ENCODE data around the gene LRBA.
"Not testable (repeated sequence)": the region's sequence is repeated elsewhere in the genome, so short reads cannot be mapped to it uniquely, and the experiment has no call there.

The LRBA gene

DNA sequence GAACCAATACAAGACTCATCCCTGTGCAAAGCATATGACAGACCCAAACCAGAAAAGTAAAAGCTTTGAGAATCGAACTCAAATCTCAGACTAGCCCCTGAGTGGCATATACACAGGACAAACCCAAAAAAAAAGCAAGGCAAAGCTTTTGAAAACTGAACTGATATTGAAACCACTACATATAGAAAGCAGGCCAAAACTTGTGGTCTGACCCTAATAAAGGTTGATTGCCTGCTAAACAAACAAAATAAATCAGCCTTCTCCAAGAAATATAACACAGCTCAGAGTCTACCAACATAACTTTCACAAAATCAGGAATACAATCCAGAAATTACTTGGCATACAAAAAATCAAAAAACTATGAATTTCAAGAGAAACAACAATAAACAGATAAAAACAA, 40.3 kb downstream of the LRBA start:
- no peak for DNase-seq (ENCODE audit: low spot score)

DNA sequence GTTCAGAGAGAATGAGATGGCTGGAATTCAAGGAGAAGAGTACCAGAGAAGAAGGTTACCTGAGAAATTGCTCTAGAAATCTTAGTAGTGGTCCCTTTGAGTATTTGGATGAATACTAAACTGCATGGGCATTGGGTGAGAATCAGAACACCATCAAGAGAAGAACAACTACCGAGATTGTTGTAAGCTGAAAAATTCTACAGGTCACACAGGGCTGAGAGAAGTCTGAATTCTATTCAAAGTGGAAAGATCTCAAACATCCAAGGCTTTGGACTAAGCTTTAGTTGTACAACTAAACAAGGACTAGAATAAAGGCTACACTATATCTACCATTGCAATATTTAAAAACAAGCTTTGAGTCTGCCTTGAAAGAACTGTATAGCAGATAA, 40.8 kb downstream of the LRBA start:
- no peak for DNase-seq (ENCODE audit: low spot score)

DNA sequence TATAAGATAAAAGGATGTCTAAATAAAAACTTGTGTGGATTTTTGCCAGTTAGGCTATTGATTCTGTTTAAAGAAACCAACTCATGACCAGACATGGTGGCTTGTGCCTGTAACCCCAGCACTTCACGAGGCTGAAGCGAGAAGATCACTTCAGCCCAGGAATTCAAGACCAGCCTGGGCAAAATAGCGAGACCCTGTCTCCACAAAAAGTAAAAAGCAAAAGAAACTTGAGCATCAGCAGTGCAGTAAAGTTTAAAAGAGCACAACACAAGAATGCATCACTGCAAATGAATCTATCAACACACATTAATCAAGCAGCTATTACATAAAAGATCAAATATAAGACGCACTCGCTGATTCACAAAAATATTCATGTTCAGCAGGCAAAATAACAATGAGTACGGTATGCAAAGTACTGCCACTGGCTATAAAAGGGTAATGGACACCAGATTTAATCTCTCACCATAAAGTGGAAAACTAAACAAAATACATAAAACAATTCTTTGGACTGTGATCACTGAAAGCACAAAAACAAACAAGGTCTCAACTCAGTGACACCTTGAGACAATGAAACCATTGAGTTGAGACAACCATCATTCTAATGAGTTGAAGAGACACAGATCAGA, 41.3 kb downstream of the LRBA start:
- no peak for DNase-seq (ENCODE audit: low spot score)

DNA sequence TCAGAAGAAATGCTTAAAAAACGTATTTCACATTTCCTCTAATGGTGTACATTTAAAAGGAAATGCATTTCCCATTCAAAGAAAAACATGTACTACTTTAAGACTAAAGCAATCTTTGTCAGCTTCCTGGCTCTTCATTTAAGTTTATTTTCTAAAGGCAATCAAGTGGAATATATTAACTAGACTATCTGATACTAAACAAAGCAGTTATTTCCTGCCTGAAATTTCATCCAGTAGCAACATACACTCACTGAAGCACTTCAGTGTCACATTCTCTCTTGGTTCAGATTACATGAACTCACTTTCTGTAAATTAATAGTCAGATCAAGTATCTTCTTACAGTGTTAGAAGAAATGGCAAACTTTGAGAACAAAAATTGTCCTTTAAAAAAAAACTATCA, 42.5 kb downstream of the LRBA start:
- DNase-seq (ENCODE audit: low spot score) = no peak

DNA sequence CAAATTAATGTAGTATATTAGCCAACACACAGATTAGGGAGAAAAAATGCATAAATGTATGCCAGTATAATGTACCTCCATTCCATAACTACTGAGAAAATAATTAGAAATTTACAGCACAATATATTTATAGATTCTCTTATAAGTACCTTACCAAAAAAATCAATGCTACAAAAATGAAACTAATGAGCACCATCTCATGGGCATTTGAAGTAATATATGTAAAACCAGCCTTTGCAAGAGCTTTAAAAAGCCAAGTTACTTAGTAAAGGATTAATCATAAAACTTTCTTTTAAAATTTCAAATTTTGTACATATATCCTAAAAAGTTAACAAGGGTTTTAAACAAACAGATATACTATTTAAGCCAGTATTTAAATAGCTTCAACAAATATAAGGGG, 43.2 kb downstream of the LRBA start:
- DNase-seq (ENCODE audit: low spot score) = no peak

DNA sequence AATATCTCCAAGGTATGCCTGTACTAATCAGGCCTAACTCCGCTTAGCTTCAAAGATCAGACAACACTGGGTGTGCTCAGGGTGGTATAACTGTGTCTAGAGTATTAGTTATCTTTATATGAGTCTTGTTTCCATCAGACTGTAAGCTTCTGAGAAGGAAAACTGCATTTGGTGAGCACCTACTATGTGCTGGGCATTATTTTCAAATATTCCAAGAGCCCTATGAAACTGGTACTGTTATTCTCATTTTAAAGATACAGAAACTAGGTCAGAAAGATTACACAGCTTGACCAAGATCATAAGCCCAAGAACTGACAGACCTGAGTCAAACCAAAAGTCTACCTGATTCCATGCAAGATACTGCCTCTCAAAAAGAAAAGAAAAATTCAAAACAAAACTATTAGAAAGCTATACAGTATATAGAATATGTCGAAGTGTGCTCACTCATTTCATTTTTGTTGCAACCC, 44.4 kb downstream of the LRBA start:
- DNase-seq (ENCODE audit: low spot score) = no peak

DNA sequence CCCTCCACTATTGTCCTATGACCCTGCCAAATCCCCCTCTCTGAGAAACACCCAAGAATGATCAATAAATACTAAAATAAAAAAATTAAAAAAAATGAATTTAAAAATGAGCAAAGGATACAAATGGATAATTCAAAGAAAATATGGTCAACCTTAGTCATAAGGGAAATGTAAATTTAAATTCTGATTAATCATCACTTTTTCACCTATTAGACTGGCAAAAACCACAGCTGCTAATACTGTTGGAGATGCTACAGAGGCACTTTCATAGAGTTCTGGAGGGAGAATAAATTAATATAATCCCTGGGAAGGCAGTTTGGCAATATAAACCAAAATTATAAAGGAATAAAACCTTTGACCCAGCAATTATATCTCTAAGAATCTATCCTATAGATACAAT, 50.3 kb downstream of the LRBA start:
- no peak for DNase-seq (ENCODE audit: low spot score)

DNA sequence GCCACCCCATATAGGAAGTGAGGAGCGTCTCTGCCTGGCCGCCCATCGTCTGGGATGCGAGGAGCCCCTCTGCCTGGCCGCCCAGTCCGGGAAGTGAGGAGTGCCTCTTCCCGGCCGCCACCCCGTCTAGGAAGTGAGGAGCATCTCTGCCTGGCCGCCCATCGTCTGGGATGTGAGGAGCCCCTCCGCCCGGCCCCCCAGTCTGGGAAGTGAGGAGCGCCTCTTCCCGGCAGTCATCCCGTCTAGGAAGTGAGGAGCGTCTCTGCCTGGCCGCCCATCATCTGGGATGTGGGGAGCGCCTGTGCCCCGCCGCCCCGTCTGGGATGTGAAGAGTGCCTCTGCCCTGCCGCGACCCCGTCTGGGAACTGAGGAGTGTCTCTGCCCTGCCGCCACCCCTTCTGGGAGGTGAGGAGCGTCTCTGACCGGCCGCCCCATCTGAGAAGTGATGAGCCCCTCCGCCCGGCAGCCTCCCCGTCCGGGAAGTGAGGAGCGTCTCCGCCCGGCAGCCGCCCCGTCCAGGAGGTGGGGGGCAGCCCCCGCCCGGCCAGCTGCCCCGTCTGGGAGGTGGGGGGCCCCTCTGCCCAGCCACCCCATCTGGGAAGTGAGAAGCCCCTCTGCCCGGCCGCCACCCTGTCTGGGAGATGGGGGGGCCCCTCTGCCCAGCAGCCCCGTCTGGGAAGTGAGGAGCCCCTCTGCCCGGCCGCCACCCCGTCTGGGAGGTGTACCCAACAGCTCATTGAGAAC, 51.3 kb downstream of the LRBA start:
- DNase-seq (ENCODE audit: low spot score) = not testable (repeated sequence)

DNA sequence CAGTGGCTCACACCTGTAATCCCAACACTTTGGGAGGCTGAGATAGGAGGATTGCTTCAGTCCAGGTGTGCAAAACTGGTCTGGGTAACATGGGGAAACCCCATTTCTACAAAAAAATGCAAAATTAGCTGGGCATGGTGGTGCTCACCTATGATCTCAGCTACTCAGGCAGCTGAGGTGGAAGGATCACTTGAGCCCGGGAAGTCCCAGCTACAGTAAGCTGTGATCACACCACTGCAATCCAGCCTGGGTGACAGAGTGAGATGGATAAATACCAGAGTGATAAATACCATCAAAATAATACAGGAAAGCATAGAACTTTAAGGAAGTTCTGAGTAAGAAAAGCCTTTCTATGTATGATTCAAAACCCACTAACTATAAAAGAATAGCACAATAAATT, 52.8 kb downstream of the LRBA start:
- no peak for DNase-seq (ENCODE audit: low spot score)

DNA sequence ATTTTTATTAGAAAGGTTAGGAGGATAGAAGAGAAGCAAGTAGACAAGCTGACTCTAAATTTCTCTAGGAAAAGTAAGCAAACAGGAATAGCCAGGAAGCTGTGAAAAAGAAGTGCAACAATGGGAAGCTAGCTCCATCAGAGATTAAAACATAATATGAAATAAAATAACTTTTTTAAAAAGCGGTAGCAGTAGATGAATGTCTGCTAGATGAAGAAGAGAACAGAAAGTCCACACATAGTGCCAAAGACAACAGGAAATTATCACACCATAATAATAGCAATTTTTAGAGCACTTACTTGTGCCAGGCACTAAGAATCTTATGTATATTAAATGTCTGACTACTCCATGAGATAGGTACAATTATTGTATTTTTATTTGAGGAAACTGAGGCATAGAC, 53.5 kb downstream of the LRBA start:
- no peak for DNase-seq (ENCODE audit: low spot score)

DNA sequence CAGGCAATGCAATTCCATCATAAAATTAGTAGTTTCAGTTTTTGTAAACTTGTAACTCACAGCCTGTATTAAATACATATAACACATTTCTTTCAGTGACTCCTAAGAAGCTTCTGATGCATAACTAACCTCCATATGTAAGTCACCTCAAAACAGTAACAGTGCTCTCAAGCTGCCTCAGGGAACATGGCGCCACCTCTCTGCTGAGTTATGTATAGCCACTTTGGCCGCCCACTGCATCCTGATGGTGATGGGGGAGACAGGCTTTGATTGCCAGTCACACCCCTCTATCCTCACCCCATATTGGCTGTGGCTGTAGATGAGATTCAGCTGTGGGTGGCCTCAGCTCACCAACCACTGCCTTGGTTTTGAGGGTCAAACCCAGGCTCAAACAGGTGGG, 54.3 kb downstream of the LRBA start:
- DNase-seq (ENCODE audit: low spot score) = peak; percentile 70

DNA sequence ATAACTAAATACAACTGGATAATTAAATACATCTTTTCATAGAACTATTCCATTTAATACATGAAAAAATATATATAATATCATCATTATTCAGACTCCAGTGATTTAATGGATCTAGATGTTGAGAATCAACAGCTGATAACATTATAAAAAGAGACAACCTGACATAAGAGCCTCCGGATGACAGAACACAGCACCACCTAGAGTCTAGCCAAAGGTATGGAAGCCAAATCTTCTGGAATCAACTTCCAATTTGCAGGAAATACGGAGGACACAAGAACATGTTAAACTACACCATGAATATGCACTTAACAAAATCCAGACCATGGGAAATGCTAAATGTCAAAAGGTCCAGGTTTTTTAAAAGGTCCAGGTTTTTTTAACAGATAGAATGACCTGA, 55.0 kb downstream of the LRBA start:
- peak; percentile 46 for DNase-seq (ENCODE audit: low spot score)

DNA sequence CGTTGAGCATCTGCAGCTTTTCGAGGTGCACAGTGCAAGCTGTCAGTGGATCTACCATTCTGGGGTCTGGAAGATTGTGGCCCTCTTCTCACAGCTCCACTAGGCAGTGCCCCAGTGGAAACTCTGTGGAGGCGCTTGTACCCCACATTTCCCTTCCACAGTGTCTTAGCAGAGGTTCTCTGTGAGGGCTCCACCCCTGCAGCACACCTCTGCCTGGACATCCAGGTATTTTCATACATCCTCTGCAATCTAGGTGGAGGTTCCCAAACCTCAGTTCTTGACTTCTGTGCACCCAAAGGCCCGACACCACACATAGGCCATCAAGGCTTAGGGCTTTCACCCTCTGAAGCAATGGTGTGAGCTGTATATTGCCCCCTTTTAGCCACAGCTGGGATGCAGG, 57.1 kb downstream of the LRBA start:
- DNase-seq (ENCODE audit: low spot score) = not testable (repeated sequence)

DNA sequence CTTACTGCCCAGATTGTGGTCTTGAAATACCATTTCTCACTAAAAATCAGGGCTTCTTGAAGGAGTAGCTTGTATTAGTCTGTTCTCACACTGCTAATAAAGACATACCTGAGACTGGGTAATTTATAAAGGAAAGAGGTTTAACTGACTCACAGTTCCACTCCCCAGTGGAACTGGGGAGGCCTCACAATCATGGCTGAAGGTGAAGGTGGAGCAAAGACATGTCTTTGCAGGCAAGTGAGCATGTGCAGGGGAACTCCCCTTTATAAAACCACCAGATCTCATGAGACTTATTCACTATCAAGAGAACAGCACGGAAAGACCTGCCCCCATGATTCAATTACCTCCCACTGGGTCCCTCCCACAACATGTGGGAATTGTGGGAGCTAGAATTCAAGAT, 58.0 kb downstream of the LRBA start:
- DNase-seq (ENCODE audit: low spot score) = not testable (repeated sequence)

DNA sequence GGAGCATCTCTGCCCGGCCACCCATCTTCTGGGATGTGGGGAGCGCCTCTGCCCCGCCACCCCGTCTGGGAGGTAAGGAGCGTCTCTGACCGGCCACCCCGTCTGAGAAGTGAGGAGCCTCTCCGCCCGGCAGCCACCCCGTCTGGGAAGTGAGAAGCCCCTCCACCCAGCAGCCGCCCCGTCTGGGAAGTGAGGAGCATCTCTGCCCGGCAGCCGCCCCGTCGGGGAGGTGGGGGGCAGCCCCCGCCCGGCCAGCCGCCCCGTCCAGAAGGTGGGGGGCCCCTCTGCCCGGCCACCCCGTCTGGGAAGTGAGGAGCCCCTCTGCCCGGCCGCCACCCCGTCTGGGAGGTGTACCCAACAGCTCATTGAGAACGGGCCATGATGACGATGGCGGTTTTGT, 61.2 kb downstream of the LRBA start:
- DNase-seq (ENCODE audit: low spot score) = not testable (repeated sequence)

DNA sequence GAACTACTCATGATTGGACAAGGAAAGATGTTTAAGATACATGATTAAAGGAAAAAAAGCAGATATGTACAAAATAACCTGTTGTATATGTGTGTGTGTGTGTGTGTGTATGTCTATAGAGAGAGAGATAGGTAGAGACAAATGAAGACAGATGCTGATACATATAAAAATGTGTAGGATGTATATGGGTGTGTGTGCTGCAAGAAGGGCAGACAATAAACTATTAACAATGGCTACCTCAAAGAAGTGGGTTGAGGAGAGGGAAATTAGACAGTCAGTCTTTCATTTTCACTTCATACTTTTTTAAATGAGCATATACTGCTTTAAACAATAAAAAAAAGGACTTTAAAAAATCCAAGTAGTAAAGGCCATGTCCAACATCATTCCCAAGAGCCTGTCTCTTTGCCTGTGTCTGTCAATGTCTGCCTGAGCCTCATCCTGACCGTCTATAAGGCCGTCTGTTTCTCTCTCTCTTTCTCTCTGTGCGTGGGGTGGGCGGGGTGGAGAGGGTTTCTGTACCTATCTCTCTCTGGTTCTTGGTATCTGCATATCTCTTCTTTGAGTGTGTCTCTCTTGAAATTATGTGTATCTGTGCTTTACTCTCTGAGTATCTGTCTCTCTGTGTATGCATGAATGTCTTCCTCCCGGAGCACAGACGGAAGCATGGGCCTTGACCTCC, 62.8 kb downstream of the LRBA start:
- DNase-seq (ENCODE audit: low spot score) = no peak

DNA sequence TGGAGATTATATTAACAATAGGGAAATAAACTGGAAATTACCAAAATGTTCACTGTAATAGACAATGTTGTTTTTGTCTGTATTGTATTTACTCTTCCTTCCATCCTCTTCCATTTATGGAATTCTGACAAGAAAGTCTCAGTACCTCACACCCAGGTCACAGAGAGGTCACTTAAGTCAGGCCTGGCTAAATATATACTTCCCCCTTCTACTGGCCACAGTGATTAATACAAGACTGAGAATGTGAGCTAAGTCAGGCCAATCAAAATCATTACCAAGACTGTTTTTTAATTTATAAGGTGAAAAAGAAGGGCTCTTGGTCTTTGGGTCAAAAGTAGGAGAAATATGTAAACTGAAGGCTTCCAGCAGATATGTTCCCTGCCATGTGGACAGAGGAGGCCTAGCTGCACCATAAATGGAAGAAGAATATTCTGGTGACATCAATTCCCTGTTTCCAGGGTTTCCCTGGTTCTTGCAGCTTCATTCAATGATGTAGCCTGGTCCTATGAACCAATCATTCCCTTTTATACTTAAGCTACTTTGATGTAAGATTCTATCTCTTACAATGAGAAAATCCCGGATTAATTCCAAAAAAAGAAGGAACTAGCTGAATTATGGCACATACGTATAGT, 64.3 kb downstream of the LRBA start:
- DNase-seq (ENCODE audit: low spot score) = no peak

DNA sequence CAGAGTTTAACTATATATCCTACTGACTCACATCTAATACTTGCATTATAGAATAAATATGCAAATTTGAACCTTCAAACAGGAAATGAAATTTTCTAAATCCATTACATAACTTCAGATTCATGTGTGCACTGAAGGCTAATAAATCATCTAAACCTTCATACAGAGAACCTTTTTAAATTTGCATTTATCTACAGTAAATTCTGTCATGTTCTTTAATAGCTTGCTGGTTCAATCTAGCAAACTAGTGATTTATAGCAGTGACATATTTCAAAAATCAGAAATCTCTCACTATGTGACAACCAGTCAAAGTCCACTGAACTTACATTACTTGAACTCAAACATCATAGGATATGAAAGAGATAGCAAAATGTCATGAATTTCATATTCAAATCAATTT, 65.1 kb downstream of the LRBA start:
- DNase-seq (ENCODE audit: low spot score) = no peak

DNA sequence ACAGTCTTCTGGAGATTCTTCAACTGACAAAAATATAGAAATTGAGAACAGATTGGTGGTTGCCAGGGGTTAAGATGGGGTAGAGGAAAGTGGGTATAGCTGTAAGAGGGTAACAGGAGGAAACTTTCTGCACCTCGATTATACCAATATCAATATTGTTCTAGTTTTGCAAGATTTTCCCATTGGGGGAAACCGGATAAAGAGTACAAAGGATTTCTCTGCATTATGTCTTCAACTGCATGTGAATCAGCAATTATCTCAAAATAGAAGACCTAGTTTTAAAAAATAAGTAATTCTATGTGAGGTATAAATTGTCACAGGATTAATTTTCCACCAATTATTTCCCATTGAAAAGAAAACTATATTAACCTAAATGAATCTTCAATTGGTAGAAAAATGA, 65.7 kb downstream of the LRBA start:
- no peak for DNase-seq (ENCODE audit: low spot score)

DNA sequence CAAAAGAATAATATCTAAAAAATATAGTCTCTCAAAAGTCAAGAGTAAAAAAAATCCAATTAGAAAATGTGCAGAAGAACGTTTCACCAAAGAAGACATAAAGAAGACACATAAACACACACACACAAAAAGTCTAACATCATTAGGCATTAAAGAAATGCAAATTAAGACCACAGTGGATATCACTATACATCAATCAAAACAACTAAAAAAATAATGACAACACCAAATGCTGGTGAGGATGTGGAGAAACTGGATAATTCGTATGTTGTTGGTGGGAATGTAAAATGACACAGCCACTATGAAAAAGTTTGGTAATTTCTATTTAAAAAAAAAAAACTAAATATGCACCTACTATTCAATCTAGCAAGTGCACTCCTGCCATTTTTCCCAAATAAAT, 66.4 kb downstream of the LRBA start:
- DNase-seq (ENCODE audit: low spot score) = no peak

DNA sequence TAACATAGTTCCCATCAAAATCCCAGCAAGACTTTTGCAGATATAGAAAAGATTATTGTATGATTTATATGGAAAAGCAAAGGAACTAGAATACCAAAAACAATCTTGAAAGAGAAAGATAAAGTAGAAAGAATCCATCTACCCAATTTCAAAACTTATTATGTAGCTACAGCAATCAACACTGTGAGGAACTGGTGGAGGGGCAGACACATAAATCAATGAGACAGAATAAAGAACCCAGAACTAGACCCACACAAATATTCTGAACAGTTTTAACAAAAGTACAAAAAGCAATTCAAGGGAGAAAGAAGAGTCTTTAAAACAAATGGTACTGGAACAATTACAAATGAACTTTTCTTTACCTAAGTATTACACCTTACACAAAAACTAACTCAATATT, 67.0 kb downstream of the LRBA start:
- no peak for DNase-seq (ENCODE audit: low spot score)

DNA sequence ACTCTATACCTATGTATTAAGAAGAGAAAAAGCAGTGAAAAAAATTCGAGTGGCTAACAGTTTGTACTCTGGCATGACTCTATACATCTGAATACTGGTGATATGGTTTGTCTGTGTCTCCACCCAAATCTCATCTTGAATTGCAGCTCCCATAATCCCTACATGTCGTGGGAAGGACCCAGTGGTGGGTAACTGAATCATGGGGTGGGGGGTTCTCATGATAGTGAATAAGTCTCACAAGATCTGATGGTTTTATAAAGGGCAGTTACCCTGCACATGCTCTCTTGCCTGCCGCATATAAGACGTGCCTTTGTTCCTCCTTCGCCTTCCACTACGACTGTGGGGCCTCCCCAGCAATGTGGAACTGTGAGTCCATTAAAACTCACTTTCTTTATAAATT, 70.4 kb downstream of the LRBA start:
- DNase-seq (ENCODE audit: low spot score) = peak; percentile 60

DNA sequence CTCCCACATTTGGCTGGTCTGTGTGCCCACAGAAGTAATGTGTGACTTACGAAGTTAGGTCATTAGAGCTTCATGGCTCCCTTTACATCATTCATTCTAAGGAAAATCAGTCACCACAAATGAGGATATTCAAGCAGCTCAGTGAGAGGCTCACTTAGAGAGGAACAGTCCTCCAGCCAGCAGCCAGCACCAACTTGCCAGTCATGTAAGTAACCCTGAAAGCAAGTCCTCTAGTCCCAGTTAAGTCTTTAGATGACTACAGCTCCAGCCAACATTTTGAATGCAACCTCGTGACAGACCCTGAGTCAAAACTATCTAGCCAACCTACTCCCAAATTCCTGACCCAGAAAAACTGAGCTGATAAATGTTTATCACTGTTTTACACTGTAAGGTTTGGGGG, 71.3 kb downstream of the LRBA start:
- DNase-seq (ENCODE audit: low spot score) = peak; percentile 71
